Measurements from ENCODE around the gene METRN. TPM values are rescaled to one million over a fixed set of nuclear protein-coding genes. Genes with fewer than 3 reads are reported as not detected.

The METRN gene
- polyA plus RNA-seq, 1 of the 3 experiments (the other 2 are of a cell fraction) = 59.7 TPM

- H3F3A ChIP-seq (replicated peaks; ENCODE audit: insufficient read depth) = peaks cover 4% of the 10 kb centered on the region
- peaks cover 4 to 16% of the 10 kb centered on the region in 2 experiments; a peak in 2 of 4 replicates for H3K4me1 ChIP-seq (ENCODE audit: control insufficient read depth in 1 of 2, insufficient read depth in 2 of 2, low read depth in 1 of 2, low read length in 1 of 2)
- H3K9ac ChIP-seq = no peak within 1 kb of the TSS
- ChIA-PET CTCF (interaction anchor here (0.6 to 4.6 kb wide), 7 partner anchors 7 to 280 kb away, joined by 3 to 20 read pairs (median 4); partner anchors contain the start of genes RHOT2 and WDR24), POLR2A (interaction anchor here (0.7 to 1.2 kb wide), 5 partner anchors 9 to 745 kb away, joined by 3 to 5 read pairs (median 3); partner anchors contain the start of genes JMJD8 and UQCC4)
- DNase-seq = peak; percentile 80
- H3K27me3 ChIP-seq (ENCODE audit: insufficient read depth) = no peaks in the 10 kb centered on the region
- WGBS (ENCODE audit: low lambda C conversion rate) = 3% methylated on average over 6 of the region's 73 CpGs
- no peaks in the 10 kb centered on the region for H3K9me2 ChIP-seq
- no peak within 1 kb of the TSS for H2AFZ ChIP-seq (ENCODE audit: low read depth)
- no peak within 1 kb of the TSS for H3K4me2 ChIP-seq
- H3K9me3 ChIP-seq = no peaks in the 10 kb centered on the region
- peaks cover 2% of the 10 kb centered on the region; the same call in 1 of the 2 replicates for H3K79me2 ChIP-seq (ENCODE audit: insufficient read depth)
- no peaks in the 10 kb centered on the region for H4K20me1 ChIP-seq (ENCODE audit: insufficient read depth)
- H3K4me3 ChIP-seq (ENCODE audit: low read depth in 2 of 2, low read length in 1 of 2) = peak within 1 kb of the TSS in 1 of 2 experiments; percentile 27; a peak in 1 of 4 replicates
- H3K27ac ChIP-seq (ENCODE audit: low read depth in 2 of 2, low read length in 1 of 2) = no peak within 1 kb of the TSS; a peak in 1 of 4 replicates
- H3K36me3 ChIP-seq (replicated peaks in 1 of 2; ENCODE audit: control insufficient read depth in 1 of 2, insufficient read depth in 2 of 2, low read length in 1 of 2) = peaks cover 5 to 40% of the 10 kb centered on the region in 2 experiments
- TF ChIP-seq MEF2A (IDR thresholded peaks at IDR 0.05; ENCODE audit: borderline replicate concordance, low read depth) = no peak
- peak; percentile 35; the same call in 1 of the 2 replicates for TF ChIP-seq NFIC (IDR thresholded peaks at IDR 0.05; ENCODE audit: borderline replicate concordance)
- TF ChIP-seq SIN3A (IDR thresholded peaks at IDR 0.05; ENCODE audit: borderline replicate concordance, low read depth, low read length) = peak; percentile 48; the same call in 1 of the 2 replicates
- 0 out of 2 replicates have a peak, but pooled peaks have one; percentile 8 for TF ChIP-seq PBX3 (IDR thresholded peaks at IDR 0.05)
- no peak for TF ChIP-seq TAF1 (IDR thresholded peaks at IDR 0.05; ENCODE audit: borderline replicate concordance, low read depth, low read length)
Observed at GRCh38 chr16:674968-675883, 39.7 kb upstream of the METRN start, which contains the start of gene RHBDL1. RHBDL1 (plus strand) TSS chr16:675671; CDS start chr16:675791, 120 bp downstream.

GRCh38 chr16:675884-676564 is 38.9 kb upstream of the METRN start:
- Histone ChIP-seq H2AFZ (ENCODE audit: low read depth) (no peak overlapping the region), H4K20me1 (ENCODE audit: insufficient read depth) (peaks cover 4% of the 10 kb centered on the region), H3K79me2 (ENCODE audit: insufficient read depth) (peaks cover 7% of the 10 kb centered on the region), H3K9me3 (no peaks in the 10 kb centered on the region), H3K9me2 (no peaks in the 10 kb centered on the region), H3K27me3 (ENCODE audit: insufficient read depth) (no peaks in the 10 kb centered on the region), H3K4me2 (no peak overlapping the region), H3K4me1 (ENCODE audit: control insufficient read depth in 1 of 2, insufficient read depth in 2 of 2, low read depth in 1 of 2, low read length in 1 of 2) (peaks cover 4 to 18% of the 10 kb centered on the region in 2 experiments; a peak in 2 of 4 replicates), H3K4me3 (ENCODE audit: low read depth in 2 of 2, low read length in 1 of 2) (no peak overlapping the region; a peak in 1 of 4 replicates), H3K36me3 (replicated peaks in 1 of 2; ENCODE audit: control insufficient read depth in 1 of 2, insufficient read depth in 2 of 2, low read length in 1 of 2) (peaks cover 0 to 32% of the 10 kb centered on the region in 2 experiments), H3K9ac (no peak overlapping the region), H3F3A (replicated peaks; ENCODE audit: insufficient read depth) (peaks cover 10% of the 10 kb centered on the region), H3K27ac (ENCODE audit: low read depth in 2 of 2, low read length in 1 of 2) (no peak overlapping the region)
- TF ChIP-seq FOXJ3 (CRISPR knock-in tag; IDR thresholded peaks at IDR 0.05) (no peak), SMC3 (IDR thresholded peaks at IDR 0.05; ENCODE audit: low read depth, low read length) (no peak), JUND (IDR thresholded peaks at IDR 0.05) (no peak), NRF1 (IDR thresholded peaks at IDR 0.05; ENCODE audit: low read depth, low read length) (no peak), IRF3 (IDR thresholded peaks at IDR 0.05; ENCODE audit: low read depth, low read length) (no peak), NFIC (IDR thresholded peaks at IDR 0.05; ENCODE audit: borderline replicate concordance) (no peak)
- no peak for DNase-seq
- ChIA-PET CTCF (interaction anchor here (0.6 to 4.6 kb wide), 8 partner anchors 8 to 45 kb away, joined by 3 to 20 read pairs (median 4); partner anchors contain the start of genes ANTKMT, RHOT2 and WDR24), POLR2A (interaction anchor here (0.7 to 1.2 kb wide), 5 partner anchors 9 to 745 kb away, joined by 3 to 5 read pairs (median 3); partner anchors contain the start of genes JMJD8, UQCC4 and WDR90)
- WGBS (ENCODE audit: low lambda C conversion rate) = 62% methylated on average over 7 of the region's 25 CpGs
